H1 (cell line): ENCODE data around the gene NBEA. TPM values are rescaled to one million over a fixed set of nuclear protein-coding genes. Genes with fewer than 3 reads are reported as not detected.
"Not testable (repeated sequence)": the region's sequence is repeated elsewhere in the genome, so short reads cannot be mapped to it uniquely, and the experiment has no call there.

Source experiments
- CTCF ChIA-PET: fragments of 300-600 bp; sonication (Branson Sonifier 250); formaldehyde crosslinking; loops from one replicate; lab custom pipeline; 2021; ENCODE audit not compliant: partially characterized antibody; lab: Charles Lee
- POLR2A ChIA-PET: fragments of 300-600 bp; sonication (Branson Sonifier 250); formaldehyde crosslinking; loops from one replicate; lab custom pipeline; 2021; ENCODE audit warnings: inconsistent platforms; ENCODE audit not compliant: partially characterized antibody; lab: Charles Lee
- DNase-seq, 2 experiments: peaks; one replicate each; pipeline versions ENCODE4 v3.0.0 to v3.0.0-alpha.2; 2010 to 2022; ENCODE audit warnings: low spot score in 2 of 2, low read depth in 1 of 2, mixed read lengths in 1 of 2
- FAIRE-seq: peaks from 2 replicates; lab custom pipeline; 2011; peaks lifted over from hg19 to GRCh38; lab: Jason Lieb, UNC
- H2AFZ ChIP-seq: 2 replicates; pipeline ENCODE4 v1.8.1; 2012; ENCODE audit warnings: low read length, inconsistent platforms
- H2AK5ac ChIP-seq: 2 replicates; pipeline ENCODE4 v1.6.1; 2013; ENCODE audit warnings: low read depth, low read length
- H2BK120ac ChIP-seq: replicated peaks from 2 replicates; pipeline ENCODE3; 2013; ENCODE audit warnings: low read depth, low read length, inconsistent platforms
- H2BK12ac ChIP-seq: 2 replicates; pipeline ENCODE4 v1.6.1; 2013; ENCODE audit warnings: low read depth, low read length
- H2BK15ac ChIP-seq: 2 replicates; pipeline ENCODE4 v1.6.1; 2013; ENCODE audit warnings: low read length
- H2BK20ac ChIP-seq: 2 replicates; pipeline ENCODE4 v1.6.1; 2013; ENCODE audit warnings: low read length
- H2BK5ac ChIP-seq: 2 replicates; pipeline ENCODE4 v1.6.1; 2013; ENCODE audit warnings: low read depth, low read length
- H3K14ac ChIP-seq: 2 replicates; pipeline ENCODE4 v1.6.1; 2013; ENCODE audit warnings: inconsistent platforms; ENCODE audit not compliant: insufficient read length
- H3K18ac ChIP-seq: 2 replicates; pipeline ENCODE4 v1.6.1; 2013; ENCODE audit warnings: low read length; ENCODE audit errors: extremely low read depth
- H3K23ac ChIP-seq: 2 replicates; pipeline ENCODE4 v1.6.1; 2013; ENCODE audit warnings: inconsistent platforms; ENCODE audit not compliant: insufficient read length
- H3K23me2 ChIP-seq: 2 replicates; pipeline ENCODE4 v1.6.1; 2013; ENCODE audit warnings: low read depth, low read length
- H3K27ac ChIP-seq: 2 replicates; pipeline ENCODE4 v1.6.1; 2011; ENCODE audit warnings: low read depth, low read length, inconsistent platforms
- H3K27me3 ChIP-seq, 4 experiments: replicated peaks in 1 of 4; 1 replicate in 1 of 4; 2 replicates in 3 of 4; pipeline versions ENCODE4 v1.6.1 to v1.8.1; 2011 to 2013; ENCODE audit warnings: low read length in 3 of 4, mild to moderate bottlenecking in 3 of 4, inconsistent platforms in 2 of 4, mixed read lengths in 2 of 4, moderate library complexity in 1 of 4; ENCODE audit not compliant: control insufficient read depth in 3 of 4, insufficient read depth in 3 of 4; ENCODE audit errors: extremely low read depth in 1 of 4
- H3K36me3 ChIP-seq, 4 experiments: 2 replicates each; pipeline versions ENCODE4 v1.6.1 to v1.8.1; 2011 to 2013; ENCODE audit warnings: mild to moderate bottlenecking in 4 of 4, low read length in 3 of 4, moderate library complexity in 2 of 4, control low read depth in 1 of 4, inconsistent platforms in 1 of 4; ENCODE audit not compliant: insufficient read depth in 4 of 4, control insufficient read depth in 2 of 4
- H3K4ac ChIP-seq: replicated peaks from 2 replicates; pipeline ENCODE3; 2013; ENCODE audit warnings: low read length, low read depth, mixed read lengths, inconsistent platforms; ENCODE audit not compliant: insufficient read length
- H3K4me1 ChIP-seq, 4 experiments: replicated peaks in 1 of 4; 1 replicate in 1 of 4; 2 replicates in 3 of 4; pipeline versions ENCODE4 v1.6.1 to v1.8.1; 2011 to 2013; ENCODE audit warnings: low read length in 3 of 4, inconsistent platforms in 2 of 4, mixed read lengths in 1 of 4; ENCODE audit not compliant: insufficient read depth in 4 of 4, control insufficient read depth in 3 of 4
- H3K4me2 ChIP-seq, 2 experiments: 2 replicates each; pipeline versions ENCODE4 v1.6.1 to v1.8.1; 2011 to 2013; ENCODE audit warnings: low read depth in 2 of 2, low read length in 2 of 2, control low read depth in 1 of 2, inconsistent platforms in 1 of 2, mild to moderate bottlenecking in 1 of 2; ENCODE audit not compliant: insufficient read depth in 1 of 2
- H3K4me3 ChIP-seq, 4 experiments: fragments of 200-600, 300-600 bp in 1 of 4; sonication (generic), shearing (Covaris generic), sonication (Bioruptor Twin) in 1 of 4; 2 replicates each; pipeline versions ENCODE4 v1.5.1 to v1.8.1; 2011 to 2016; ENCODE audit warnings: low read length in 4 of 4, low read depth in 3 of 4, control low read depth in 2 of 4, inconsistent platforms in 2 of 4, mild to moderate bottlenecking in 2 of 4, mixed read lengths in 1 of 4, moderate library complexity in 1 of 4; ENCODE audit not compliant: insufficient read depth in 2 of 4; ENCODE audit errors: extremely low read depth in 1 of 4
- H3K56ac ChIP-seq: replicated peaks from 2 replicates; pipeline ENCODE3; 2013; ENCODE audit warnings: low read depth, mild to moderate bottlenecking, mixed read lengths, low read length, inconsistent platforms; ENCODE audit not compliant: insufficient read length
- H3K79me1 ChIP-seq: 2 replicates; pipeline ENCODE4 v1.6.1; 2013; ENCODE audit warnings: low read depth, low read length, control low read depth
- H3K79me2 ChIP-seq, 2 experiments: 2 replicates each; pipeline versions ENCODE4 v1.6.1 to v1.8.1; 2012 to 2013; ENCODE audit warnings: low read length in 2 of 2, mild to moderate bottlenecking in 2 of 2, inconsistent platforms in 1 of 2; ENCODE audit not compliant: insufficient read depth in 2 of 2, control insufficient read depth in 1 of 2
- H3K9ac ChIP-seq, 4 experiments: replicated peaks in 1 of 4; 1 replicate in 1 of 4; 2 replicates in 3 of 4; pipeline versions ENCODE4 v1.6.1 to v1.8.1; 2011 to 2013; ENCODE audit warnings: low read depth in 3 of 4, low read length in 3 of 4, control low read depth in 2 of 4, mild to moderate bottlenecking in 2 of 4, moderate library complexity in 2 of 4, inconsistent platforms in 1 of 4; ENCODE audit errors: extremely low read depth in 1 of 4
- H3K9me3 ChIP-seq, 2 experiments: 2 replicates each; pipeline versions ENCODE4 v1.6.1 to v1.8.1; 2012 to 2013; ENCODE audit warnings: mild to moderate bottlenecking in 2 of 2, moderate library complexity in 2 of 2, control low read depth in 1 of 2, inconsistent platforms in 1 of 2, low read depth in 1 of 2, low read length in 1 of 2, mixed read lengths in 1 of 2; ENCODE audit not compliant: insufficient read depth in 2 of 2
- H4K20me1 ChIP-seq, 2 experiments: replicated peaks in 1 of 2; 2 replicates each; pipeline versions ENCODE3 to v1.8.1; 2011 to 2013; ENCODE audit warnings: inconsistent platforms in 2 of 2, low read length in 2 of 2, mild to moderate bottlenecking in 1 of 2; ENCODE audit not compliant: insufficient read depth in 2 of 2, control insufficient read depth in 1 of 2
- H4K5ac ChIP-seq: 2 replicates; pipeline ENCODE4 v1.6.1; 2013; ENCODE audit warnings: low read length, low read depth, mixed read lengths, inconsistent platforms; ENCODE audit not compliant: insufficient read length
- H4K8ac ChIP-seq: 2 replicates; pipeline ENCODE4 v1.8.0; 2013; ENCODE audit warnings: mild to moderate bottlenecking, moderate library complexity, low read length, inconsistent platforms; ENCODE audit not compliant: insufficient read depth; ENCODE audit errors: extremely low read depth
- H4K91ac ChIP-seq: replicated peaks from 2 replicates; pipeline ENCODE3; 2013; ENCODE audit warnings: low read length, mixed read lengths, inconsistent platforms; ENCODE audit not compliant: insufficient read length
- WGBS, 2 experiments: shearing (Covaris generic) in 1 of 2; methylation state at CpG; one replicate each; pipeline versions ENCODE4 v1.1.6 to v1.1.7; 2013 to 2015; ENCODE audit warnings: low lambda C conversion rate in 2 of 2, mixed read lengths in 2 of 2, inconsistent platforms in 1 of 2, low coverage in 1 of 2, missing lambda C conversion rate in 1 of 2; ENCODE audit not compliant: insufficient replicate concordance in 2 of 2, insufficient coverage in 1 of 2, insufficient read length in 1 of 2; ENCODE audit errors: extremely low coverage in 1 of 2, missing lambda C conversion rate in 1 of 2; 5-methylcytosine and 5-hydroxymethylcytosine counted together
- polyA plus RNA-seq, 7 experiments: library from polyadenylated mRNA; depleted of rRNA in 3 of 7; stranded (reverse) in 5 of 7; unstranded in 2 of 7; fragments of >200 nt in 5 of 7; fragments of 200-250 nt in 2 of 7; gene quantifications; 1 replicate in 5 of 7; 2 replicates in 1 of 7; 4 replicates in 1 of 7; pipeline versions ENCODE4 v1.2.1 to v1.2.3, GENCODE V29; 2011 to 2013; ENCODE audit warnings: missing spikeins in 2 of 7, mixed read lengths in 2 of 7
- total RNA-seq: library from RNA; stranded (reverse); fragmentation: NEBNext Ultra II Directional; extraction: Animal tissue kit (Norgen Biotek cat#: 25700); gene quantifications from 2 replicates; pipeline ENCODE4 v1.2.1, GENCODE V29; 2021

The NBEA gene
- total and polyA plus RNA-seq, 2 of the 8 experiments (the other 6 are each of a cell fraction or from before 2014, with no cell fraction given), result 14.2 to 21.5 TPM

GRCh38 chr13:35408285-35408684 is 466.2 kb downstream of the NBEA start:
- FAIRE-seq, H3K9ac ChIP-seq, H3K23ac ChIP-seq, H2BK5ac ChIP-seq, H2AFZ ChIP-seq, H3K56ac ChIP-seq, H2AK5ac ChIP-seq, H2BK20ac ChIP-seq, H3K27me3 ChIP-seq, H3K4ac ChIP-seq, DNase-seq, H3K79me1 ChIP-seq, H4K8ac ChIP-seq, H3K14ac ChIP-seq, H3K27ac ChIP-seq, H4K5ac ChIP-seq, H2BK120ac ChIP-seq, H3K18ac ChIP-seq, POLR2A ChIA-PET, H3K4me3 ChIP-seq, H3K9me3 ChIP-seq, H4K20me1 ChIP-seq, CTCF ChIA-PET, H3K36me3 ChIP-seq, H3K23me2 ChIP-seq, H3K4me2 ChIP-seq, H3K79me2 ChIP-seq, H4K91ac ChIP-seq, H3K4me1 ChIP-seq, H2BK15ac ChIP-seq, H2BK12ac ChIP-seq: not testable (repeated sequence)
- 92% methylated on average over 2 of the region's 2 CpGs; no CpG with 5 or more reads in 1 of the 2 experiments for WGBS, 2 experiments
